ENCODE results near the gene EBLN1. TPM values are rescaled to one million over a fixed set of nuclear protein-coding genes. Genes with fewer than 3 reads are reported as not detected.
"Not testable (repeated sequence)": the region's sequence is repeated elsewhere in the genome, so short reads cannot be mapped to it uniquely, and the experiment has no call there.

Gene EBLN1
- total RNA-seq, 1 donor from 2014 or later = not detected

DNA sequence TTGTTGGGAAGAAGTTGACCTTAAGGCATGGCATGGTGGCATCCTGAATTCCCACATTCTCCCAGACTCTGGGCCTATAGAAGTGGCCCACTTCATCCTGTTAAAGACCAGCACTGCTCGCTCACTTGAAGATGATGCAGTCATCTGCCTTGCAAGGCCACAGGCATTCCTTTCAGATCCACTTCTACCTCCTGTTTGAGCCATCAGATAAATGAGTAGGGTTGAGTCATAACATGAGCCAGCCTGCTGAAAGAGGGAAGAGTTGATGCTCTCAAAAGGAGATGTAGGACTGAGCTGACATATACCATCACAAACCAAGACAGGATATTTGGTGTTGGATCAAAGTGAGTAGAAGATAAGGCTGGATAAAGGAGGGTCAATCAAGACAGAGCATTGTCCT lies 1.5 kb upstream of the EBLN1 start:
- DNase-seq (ENCODE audit: extremely low spot score, unreplicated experiment) = no peak
- no peaks in the 10 kb centered on the region for H3K4me1 Mint-ChIP-seq (ENCODE audit: unreplicated experiment)
- H3K27me3 Mint-ChIP-seq (ENCODE audit: unreplicated experiment) = no peaks in the 10 kb centered on the region
- H3K36me3 Mint-ChIP-seq (ENCODE audit: unreplicated experiment) = no peaks in the 10 kb centered on the region
- TF ChIP-seq, protein P1, sequence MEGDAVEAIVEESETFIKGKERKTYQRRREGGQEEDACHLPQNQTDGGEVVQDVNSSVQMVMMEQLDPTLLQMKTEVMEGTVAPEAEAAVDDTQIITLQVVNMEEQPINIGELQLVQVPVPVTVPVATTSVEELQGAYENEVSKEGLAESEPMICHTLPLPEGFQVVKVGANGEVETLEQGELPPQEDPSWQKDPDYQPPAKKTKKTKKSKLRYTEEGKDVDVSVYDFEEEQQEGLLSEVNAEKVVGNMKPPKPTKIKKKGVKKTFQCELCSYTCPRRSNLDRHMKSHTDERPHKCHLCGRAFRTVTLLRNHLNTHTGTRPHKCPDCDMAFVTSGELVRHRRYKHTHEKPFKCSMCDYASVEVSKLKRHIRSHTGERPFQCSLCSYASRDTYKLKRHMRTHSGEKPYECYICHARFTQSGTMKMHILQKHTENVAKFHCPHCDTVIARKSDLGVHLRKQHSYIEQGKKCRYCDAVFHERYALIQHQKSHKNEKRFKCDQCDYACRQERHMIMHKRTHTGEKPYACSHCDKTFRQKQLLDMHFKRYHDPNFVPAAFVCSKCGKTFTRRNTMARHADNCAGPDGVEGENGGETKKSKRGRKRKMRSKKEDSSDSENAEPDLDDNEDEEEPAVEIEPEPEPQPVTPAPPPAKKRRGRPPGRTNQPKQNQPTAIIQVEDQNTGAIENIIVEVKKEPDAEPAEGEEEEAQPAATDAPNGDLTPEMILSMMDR (IDR thresholded peaks at IDR 0.05) = no peak
- no peak overlapping the region for H3K27ac Mint-ChIP-seq (ENCODE audit: unreplicated experiment)
- H3K4me3 Mint-ChIP-seq (ENCODE audit: unreplicated experiment) = no peak overlapping the region
- peaks cover 7% of the 10 kb centered on the region for H3K9me3 Mint-ChIP-seq (ENCODE audit: unreplicated experiment)

DNA sequence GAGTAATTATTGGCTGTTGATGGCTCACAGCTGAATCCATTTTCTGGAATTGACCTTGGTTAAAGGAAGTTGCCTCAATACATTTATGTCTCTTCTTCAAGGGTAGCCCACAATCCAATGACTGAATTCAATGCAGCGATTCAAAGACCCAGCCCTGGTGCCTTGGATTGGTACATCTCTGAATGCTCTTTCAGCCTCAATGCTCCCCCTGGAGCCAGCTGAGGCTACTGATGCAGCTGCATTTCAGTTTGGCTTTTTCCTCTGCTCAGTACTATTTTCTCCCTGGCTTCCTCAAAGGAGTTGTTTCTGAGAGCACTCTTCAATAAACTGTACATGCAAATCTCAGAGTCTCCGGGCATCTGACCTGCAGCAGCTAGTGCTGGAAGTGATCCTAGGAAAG lies 633 bp upstream of the EBLN1 start:
- Mint-ChIP-seq H3K27ac (ENCODE audit: unreplicated experiment) (no peak overlapping the region), H3K36me3 (ENCODE audit: unreplicated experiment) (no peaks in the 10 kb centered on the region), H3K27me3 (ENCODE audit: unreplicated experiment) (no peaks in the 10 kb centered on the region), H3K9me3 (ENCODE audit: unreplicated experiment) (peaks cover 7% of the 10 kb centered on the region), H3K4me1 (ENCODE audit: unreplicated experiment) (no peaks in the 10 kb centered on the region), H3K4me3 (ENCODE audit: unreplicated experiment) (no peak overlapping the region)
- DNase-seq (ENCODE audit: extremely low spot score, unreplicated experiment) = no peak
- TF ChIP-seq, protein P1 (IDR thresholded peaks at IDR 0.05) = peak; percentile 40

DNA sequence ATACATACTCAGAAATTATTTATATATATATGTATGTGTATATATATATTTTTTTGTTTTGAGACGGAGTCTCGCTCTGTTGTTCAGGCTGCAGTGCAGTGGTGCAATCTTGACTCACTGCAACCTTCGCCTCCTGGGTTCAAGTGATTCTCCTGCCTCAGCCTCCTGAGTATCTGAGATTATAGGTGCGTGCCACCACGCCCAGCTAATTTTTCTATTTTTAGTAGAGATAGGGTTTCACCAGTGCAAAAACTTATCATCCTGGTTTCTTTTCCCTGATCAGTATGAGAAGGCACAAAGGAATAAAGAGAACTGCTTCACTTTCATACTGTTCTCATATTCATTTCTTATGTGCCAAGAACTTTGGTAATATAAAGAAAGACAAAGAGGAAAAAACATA lies 731 bp downstream of the EBLN1 start:
- not testable (repeated sequence) for H3K36me3 Mint-ChIP-seq (ENCODE audit: unreplicated experiment); H3K4me1 Mint-ChIP-seq (ENCODE audit: unreplicated experiment); H3K27me3 Mint-ChIP-seq (ENCODE audit: unreplicated experiment); H3K9me3 Mint-ChIP-seq (ENCODE audit: unreplicated experiment); H3K4me3 Mint-ChIP-seq (ENCODE audit: unreplicated experiment); H3K27ac Mint-ChIP-seq (ENCODE audit: unreplicated experiment); DNase-seq (ENCODE audit: extremely low spot score, unreplicated experiment)

DNA sequence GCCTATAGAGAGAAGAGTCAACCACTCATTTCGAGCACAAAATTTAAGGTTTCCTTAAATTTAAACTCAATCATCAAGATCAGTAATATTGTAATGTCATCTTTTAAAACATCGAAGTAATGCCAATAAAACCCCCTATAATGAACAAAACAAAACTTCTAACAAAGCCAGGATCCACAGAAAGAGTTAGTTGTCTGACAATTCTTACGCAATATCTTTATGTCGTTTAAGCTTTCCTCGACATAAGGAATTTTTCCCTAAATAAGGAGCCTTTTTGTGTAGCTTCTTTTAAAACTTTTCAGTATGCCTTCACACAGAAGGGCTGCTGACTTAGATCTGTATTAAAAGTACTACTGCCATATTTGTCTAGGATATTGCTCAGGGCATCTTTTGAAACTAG lies 7.5 kb downstream of the EBLN1 start:
- no peaks in the 10 kb centered on the region for H3K4me1 Mint-ChIP-seq (ENCODE audit: unreplicated experiment)
- peaks cover 3% of the 10 kb centered on the region for H3K27me3 Mint-ChIP-seq (ENCODE audit: unreplicated experiment)
- H3K36me3 Mint-ChIP-seq (ENCODE audit: unreplicated experiment) = no peaks in the 10 kb centered on the region
- no peak for DNase-seq (ENCODE audit: extremely low spot score, unreplicated experiment)
- no peak overlapping the region for H3K27ac Mint-ChIP-seq (ENCODE audit: unreplicated experiment)
- no peaks in the 10 kb centered on the region for H3K9me3 Mint-ChIP-seq (ENCODE audit: unreplicated experiment)
- TF ChIP-seq, protein P1 (IDR thresholded peaks at IDR 0.05) = no peak
- H3K4me3 Mint-ChIP-seq (ENCODE audit: unreplicated experiment) = no peak overlapping the region

DNA sequence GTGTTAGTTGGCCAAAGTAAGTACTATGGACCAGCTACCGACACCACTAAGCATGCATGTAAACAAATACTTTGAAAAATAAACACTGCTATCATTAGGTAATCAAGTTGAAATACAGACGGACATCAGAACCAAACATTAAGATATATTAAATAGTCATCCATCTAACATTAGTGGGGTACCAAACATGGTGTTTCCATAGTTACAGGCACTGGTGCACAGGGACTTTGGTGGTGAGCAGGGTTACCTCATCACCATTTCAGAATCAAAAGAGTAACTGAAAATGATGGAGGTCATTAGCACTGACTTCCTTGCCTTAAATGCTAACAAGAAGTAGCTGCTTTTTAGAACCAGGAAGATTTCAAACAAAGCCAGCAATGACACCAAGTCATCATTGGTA lies 23.9 kb downstream of the EBLN1 start:
- H3K9me3 Mint-ChIP-seq (ENCODE audit: unreplicated experiment) = no peaks in the 10 kb centered on the region
- no peak for DNase-seq (ENCODE audit: extremely low spot score, unreplicated experiment)
- TF ChIP-seq, protein P1 (IDR thresholded peaks at IDR 0.05) = no peak
- H3K27ac Mint-ChIP-seq (ENCODE audit: unreplicated experiment) = no peak overlapping the region
- H3K36me3 Mint-ChIP-seq (ENCODE audit: unreplicated experiment) = no peaks in the 10 kb centered on the region
- H3K27me3 Mint-ChIP-seq (ENCODE audit: unreplicated experiment) = peaks cover 2% of the 10 kb centered on the region
- H3K4me3 Mint-ChIP-seq (ENCODE audit: unreplicated experiment) = no peak overlapping the region
- H3K4me1 Mint-ChIP-seq (ENCODE audit: unreplicated experiment) = no peaks in the 10 kb centered on the region

DNA sequence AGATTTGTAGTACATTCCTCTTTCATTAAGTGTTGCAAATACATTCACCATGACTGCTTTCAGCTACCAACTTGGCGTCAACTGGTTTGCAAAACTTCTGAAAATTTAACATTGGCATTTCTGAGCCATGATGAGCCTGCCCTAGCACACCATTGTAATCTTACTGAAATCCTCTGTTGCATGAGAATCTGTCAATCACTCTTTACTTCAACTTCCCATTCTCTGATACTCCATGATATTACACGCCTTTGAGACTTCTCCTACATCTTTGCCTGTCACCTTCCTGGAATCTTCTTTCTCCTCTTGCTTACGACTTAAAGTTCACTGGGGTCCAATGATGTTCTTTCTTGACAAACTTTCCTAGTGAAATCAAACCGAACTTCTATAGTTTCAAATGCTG lies 32.2 kb downstream of the EBLN1 start:
- no peak overlapping the region for H3K27ac Mint-ChIP-seq (ENCODE audit: unreplicated experiment)
- no peaks in the 10 kb centered on the region for H3K36me3 Mint-ChIP-seq (ENCODE audit: unreplicated experiment)
- peaks cover 7% of the 10 kb centered on the region for H3K9me3 Mint-ChIP-seq (ENCODE audit: unreplicated experiment)
- TF ChIP-seq, protein P1 (IDR thresholded peaks at IDR 0.05) = no peak
- DNase-seq (ENCODE audit: extremely low spot score, unreplicated experiment) = no peak
- peaks cover 24% of the 10 kb centered on the region for H3K4me1 Mint-ChIP-seq (ENCODE audit: unreplicated experiment)
- no peak overlapping the region for H3K4me3 Mint-ChIP-seq (ENCODE audit: unreplicated experiment)
- no peaks in the 10 kb centered on the region for H3K27me3 Mint-ChIP-seq (ENCODE audit: unreplicated experiment)
